Stimulated activated CD8-positive, alpha-beta memory T cell treated with anti-CD3 and anti-CD28 coated beads, Interleukin-7, amount 100 ng/mL, for 4 hours (primary cell): Measurements from ENCODE around the gene HPX.
A peak's percentile ranks its signal among the peaks of the same experiment; 100 is the strongest.

Source experiments
- DNase-seq, 2 donors: peaks; one replicate each; pipeline ENCODE4 v3.0.0-alpha.2; 2020; ENCODE audit warnings: low read depth in 2 of 2

Gene HPX

DNA sequence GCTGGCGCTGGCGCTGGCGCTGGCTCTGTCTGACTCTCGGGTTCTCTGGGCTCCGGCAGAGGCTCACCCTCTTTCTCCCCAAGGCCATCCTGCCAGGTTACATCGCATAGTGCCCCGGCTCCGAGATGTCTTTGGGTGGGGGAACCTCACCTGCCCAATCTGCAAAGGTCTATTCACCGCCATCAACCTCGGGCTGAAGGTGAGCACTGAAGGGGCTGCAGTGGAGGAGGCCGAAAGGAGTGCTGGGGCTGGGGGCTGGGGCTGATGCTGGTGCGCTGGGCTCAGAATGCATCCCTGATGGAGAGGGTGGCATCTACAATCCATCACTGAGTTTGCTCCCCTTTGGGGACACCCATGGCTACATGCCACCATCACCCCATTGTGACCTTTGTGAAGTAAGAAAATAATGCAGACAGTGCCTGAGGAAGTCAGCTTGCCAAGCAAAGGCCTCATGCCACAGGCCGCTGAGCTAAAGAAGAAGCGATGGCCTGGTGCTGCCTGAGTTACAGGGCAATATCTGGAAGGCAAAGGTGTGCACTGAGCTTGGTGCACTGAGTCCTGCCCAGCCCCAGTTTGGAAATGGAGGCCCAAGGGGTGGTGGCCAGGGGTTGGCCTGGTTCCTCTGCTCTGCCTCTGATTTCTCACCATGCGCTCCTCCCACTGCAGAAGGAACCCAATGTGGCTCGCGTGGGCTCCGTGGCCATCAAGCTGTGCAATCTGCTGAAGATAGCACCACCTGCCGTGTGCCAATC lies 49.9 kb downstream of the HPX start:
- DNase-seq = no peak

DNA sequence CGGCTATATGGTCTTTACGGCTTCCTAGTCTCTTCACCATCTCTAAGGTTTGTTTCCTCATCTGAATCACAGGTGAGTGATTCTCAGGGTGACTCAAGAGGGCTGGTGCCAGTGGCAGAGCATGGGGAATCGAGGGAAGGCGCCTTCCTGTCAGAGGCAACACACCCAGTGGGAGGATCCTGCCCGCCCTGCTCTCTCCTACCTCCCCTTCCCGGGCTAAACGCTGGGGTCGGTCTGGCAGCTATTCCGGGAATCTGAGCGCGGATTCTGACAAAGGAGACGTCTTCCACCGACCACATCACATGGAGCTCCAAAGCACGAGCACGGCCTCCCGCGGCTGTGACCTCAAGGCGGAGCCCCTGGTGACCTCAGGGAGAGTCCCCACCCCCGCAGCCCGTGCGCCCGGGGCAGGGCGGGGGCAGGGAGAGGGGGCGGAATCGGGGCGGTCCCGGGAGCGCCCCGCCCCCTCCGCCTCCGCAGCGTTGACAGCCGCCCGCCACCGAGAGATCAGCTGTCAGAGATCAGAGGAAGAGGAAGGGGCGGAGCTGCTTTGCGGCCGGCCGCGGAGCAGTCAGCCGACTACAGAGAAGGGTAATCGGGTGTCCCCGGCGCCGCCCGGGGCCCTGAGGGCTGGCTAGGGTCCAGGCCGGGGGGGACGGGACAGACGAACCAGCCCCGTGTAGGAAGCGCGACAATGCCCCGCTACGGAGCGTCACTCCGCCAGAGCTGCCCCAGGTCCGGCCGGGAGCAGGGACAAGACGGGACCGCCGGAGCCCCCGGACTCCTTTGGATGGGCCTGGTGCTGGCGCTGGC lies 50.7 kb downstream of the HPX start, which contains the start of gene SMPD1:
SMPD1 (plus strand) TSS at position 570 of the 813 bp plus-strand sequence; CDS start at position 695, 125 bp downstream.
- peak; percentile 91 to 93 for DNase-seq

DNA sequence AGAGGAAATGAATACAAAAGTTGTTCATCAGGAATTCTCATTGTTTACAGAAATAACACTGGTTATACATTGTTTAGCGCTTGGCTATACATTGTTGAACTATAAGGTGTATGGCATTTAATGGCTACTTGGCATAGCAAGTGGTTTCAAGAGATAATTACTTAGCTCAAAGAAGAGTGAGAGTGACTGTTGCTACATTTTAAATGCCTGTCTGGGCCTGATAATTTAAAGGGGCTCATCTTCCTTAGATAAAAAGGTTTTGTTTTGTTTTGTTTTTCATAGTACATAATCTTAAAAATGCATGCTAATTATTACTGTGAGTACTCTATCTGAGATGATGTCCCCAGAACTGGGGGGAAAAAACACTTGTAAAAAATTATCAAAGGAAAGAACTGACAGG lies 52.0 kb downstream of the HPX start:
- DNase-seq = no peak

- no peak for DNase-seq
Observed at GRCh38 chr11:6387811-6388599, 52.8 kb downstream of the HPX start.

DNA sequence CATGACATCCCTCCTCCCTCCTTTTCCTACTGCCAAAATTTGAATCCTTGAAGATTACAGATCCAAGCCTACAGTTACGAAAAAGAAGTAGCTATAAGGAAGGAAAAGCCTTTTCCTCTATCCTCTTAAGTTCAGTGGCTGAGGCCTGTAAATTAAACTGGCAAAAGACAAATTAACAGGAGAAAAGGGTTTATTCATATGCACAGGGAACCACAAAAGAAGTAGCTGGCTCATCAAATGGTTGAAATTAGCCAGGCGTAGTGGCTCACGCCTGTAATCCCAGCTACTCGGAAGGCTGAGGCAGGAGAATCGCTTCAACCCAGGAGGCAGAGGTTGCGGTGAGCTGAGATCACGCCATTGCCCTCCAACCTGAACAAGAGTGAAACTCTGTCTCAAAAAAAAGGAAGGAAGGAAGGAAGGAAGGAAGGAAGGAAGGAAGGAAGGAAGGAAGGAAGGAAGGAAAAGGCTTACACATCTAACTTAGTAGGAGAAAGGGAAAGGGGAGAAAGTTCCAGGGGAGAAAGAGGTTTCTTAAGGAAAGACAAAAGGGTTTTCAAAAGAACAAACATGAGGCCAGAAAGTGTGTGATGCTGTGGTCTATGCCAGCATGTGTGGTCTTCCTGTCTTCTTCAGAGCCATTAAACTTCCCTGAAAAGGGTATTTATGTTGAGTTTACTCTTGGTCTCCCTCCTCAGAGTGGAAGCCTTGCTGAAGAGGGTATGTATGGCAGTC lies 55.6 kb downstream of the HPX start:
- DNase-seq = no peak
